Activated CD8-positive, alpha-beta T cell treated with anti-CD3 and anti-CD28 coated beads, Interleukin-2, amount 10 ng/mL, durations not matched to agents 7 days and 5 days (primary cell): ENCODE data around the gene C1orf232. TPM values are rescaled to one million over a fixed set of nuclear protein-coding genes. Genes with fewer than 3 reads are reported as not detected.

Experiments used
- ATAC-seq: fragments of 150-1000 bp; cut with Tn5 transposase; one replicate; pipeline ENCODE4 v1.10.0; 2021; ENCODE audit warnings: moderate library complexity
- CTCF ChIA-PET: fragments of 350-600 bp; sonication (Branson Sonifier 250); formaldehyde crosslinking; loops from one replicate; lab custom pipeline; 2021; ENCODE audit warnings: antibody characterized with exemption; lab: Charles Lee
- POLR2A ChIA-PET: fragments of 350-600 bp; sonication (Branson Sonifier 250); formaldehyde crosslinking; loops from one replicate; lab custom pipeline; 2021; ENCODE audit warnings: antibody characterized with exemption; lab: Charles Lee
- DNase-seq: peaks from one replicate; pipeline ENCODE4 v3.0.0-alpha.2; 2020
- H3K27ac Mint-ChIP-seq: one replicate; pipeline ENCODE4 v1.8.0; 2021; ENCODE audit warnings: mild to moderate bottlenecking, mixed read lengths
- H3K27me3 Mint-ChIP-seq: one replicate; pipeline ENCODE4 v1.8.0; 2021; ENCODE audit warnings: low read depth, mixed read lengths
- H3K36me3 Mint-ChIP-seq: one replicate; pipeline ENCODE4 v1.8.0; 2021; ENCODE audit warnings: low read depth, mixed read lengths
- H3K4me1 Mint-ChIP-seq: one replicate; pipeline ENCODE4 v1.8.0; 2021; ENCODE audit warnings: low read depth, mixed read lengths
- H3K4me3 Mint-ChIP-seq: one replicate; pipeline ENCODE4 v1.8.0; 2021; ENCODE audit warnings: mild to moderate bottlenecking, mixed read lengths
- H3K9me3 Mint-ChIP-seq: one replicate; pipeline ENCODE4 v1.8.0; 2022; ENCODE audit warnings: mixed read lengths; ENCODE audit not compliant: insufficient read depth
- total RNA-seq, 2 experiments: library from RNA; stranded (reverse); gene quantifications; one replicate each; pipeline ENCODE4 v1.2.3, GENCODE V29; 2021

C1orf232 gene
- total RNA-seq, 2 experiments from 2014 or later: not detected

- CTCF ChIA-PET: interaction anchor here (1.0 to 5.2 kb wide), 4 partner anchors 9 to 263 kb away, joined by 3 to 43 read pairs (median 4); no protein-coding TSS in a partner anchor
- DNase-seq (no peak), ATAC-seq (no peak)
- no peaks in the 10 kb centered on the region for H3K9me3 Mint-ChIP-seq
- no peaks in the 10 kb centered on the region for H3K36me3 Mint-ChIP-seq
- POLR2A ChIA-PET: no interaction called here
- no peak overlapping the region for H3K4me3 Mint-ChIP-seq
- peaks cover 34% of the 10 kb centered on the region for H3K27me3 Mint-ChIP-seq
- no peak overlapping the region for H3K27ac Mint-ChIP-seq
- H3K4me1 Mint-ChIP-seq: peaks cover 5% of the 10 kb centered on the region
Measured at GRCh38 chr1:26153966-26154532, 14.7 kb downstream of the C1orf232 start.

GRCh38 chr1:26148887-26149286 is 19.9 kb downstream of the C1orf232 start:
- no peaks in the 10 kb centered on the region for H3K36me3 Mint-ChIP-seq
- no peak for DNase-seq
- no peak overlapping the region for H3K27ac Mint-ChIP-seq
- H3K4me1 Mint-ChIP-seq: peaks cover 7% of the 10 kb centered on the region
- H3K27me3 Mint-ChIP-seq: peaks cover 26% of the 10 kb centered on the region
- no peaks in the 10 kb centered on the region for H3K9me3 Mint-ChIP-seq
- H3K4me3 Mint-ChIP-seq: no peak overlapping the region
- ChIA-PET CTCF (interaction anchor here (1.0 to 10.6 kb wide), 3 partner anchors 21 to 85 kb away, joined by 3 to 356 read pairs (median 4); partner anchors contain the start of genes CEP85, PDIK1L and ZNF593), POLR2A (no interaction called here)
- no peak for ATAC-seq

GRCh38 chr1:26145960-26146294 is 22.8 kb downstream of the C1orf232 start:
- peaks cover 7% of the 10 kb centered on the region for H3K4me1 Mint-ChIP-seq
- no peak overlapping the region for H3K4me3 Mint-ChIP-seq
- H3K27ac Mint-ChIP-seq: no peak overlapping the region
- no peaks in the 10 kb centered on the region for H3K36me3 Mint-ChIP-seq
- ATAC-seq (no peak), DNase-seq (no peak)
- ChIA-PET POLR2A (interaction anchor here (1.1 to 1.6 kb wide), 3 partner anchors 19 to 34 kb away, joined by 3 to 16 read pairs (median 12); partner anchors contain the start of gene PDIK1L), CTCF (interaction anchor here (0.7 to 10.6 kb wide), 18 partner anchors 10 to 326 kb away, joined by 3 to 356 read pairs (median 5); partner anchors contain the start of genes CEP85, HMGN2, PAFAH2 and PDIK1L)
- H3K9me3 Mint-ChIP-seq: no peaks in the 10 kb centered on the region
- H3K27me3 Mint-ChIP-seq: peaks cover 23% of the 10 kb centered on the region

- Mint-ChIP-seq H3K4me3 (no peak overlapping the region), H3K27ac (no peak overlapping the region), H3K9me3 (no peaks in the 10 kb centered on the region), H3K27me3 (peaks cover 23% of the 10 kb centered on the region), H3K4me1 (peaks cover 7% of the 10 kb centered on the region), H3K36me3 (no peaks in the 10 kb centered on the region)
- peak; percentile 95 for ATAC-seq
- CTCF ChIA-PET: interaction anchor here (0.7 to 10.6 kb wide), 43 partner anchors 11 to 665 kb away, joined by 3 to 356 read pairs (median 5); partner anchors contain the start of genes CEP85, HMGN2, PAFAH2 and PDIK1L
- POLR2A ChIA-PET: interaction anchor here (1.0 to 1.6 kb wide), 6 partner anchors 19 to 43 kb away, joined by 3 to 16 read pairs (median 4); partner anchors contain the start of gene PDIK1L
- DNase-seq: peak; percentile 86
Measured at GRCh38 chr1:26145041-26145959, 23.5 kb downstream of the C1orf232 start.

DNA sequence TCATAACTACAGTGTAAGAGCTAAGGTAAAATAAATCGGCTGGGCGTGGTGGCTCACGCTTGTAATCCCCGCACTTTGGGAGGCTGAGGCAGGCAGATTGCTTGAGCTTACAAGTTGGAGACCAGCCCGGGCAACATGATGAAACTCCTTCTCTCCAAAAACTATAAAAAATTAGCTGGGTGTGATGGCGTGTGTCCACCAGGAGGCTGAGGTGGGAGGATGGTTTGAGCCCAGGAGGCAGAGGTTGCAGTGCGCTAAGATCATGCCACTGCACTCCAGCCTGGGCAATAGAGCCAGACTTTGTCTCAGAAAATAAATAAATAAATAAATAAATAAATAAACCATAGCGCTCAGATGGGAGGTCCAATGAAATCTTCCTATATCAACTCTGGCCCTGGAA is 26.6 kb downstream of the C1orf232 start:
- POLR2A ChIA-PET: interaction anchor here (0.6 to 1.8 kb wide), 3 partner anchors 16 to 31 kb away, joined by 3 to 9 read pairs (median 4); partner anchors contain the start of gene PDIK1L
- ATAC-seq (no peak), DNase-seq (peak; percentile 18)
- Mint-ChIP-seq H3K4me3 (no peak overlapping the region), H3K36me3 (no peaks in the 10 kb centered on the region), H3K27me3 (peaks cover 9% of the 10 kb centered on the region), H3K4me1 (peaks cover 22% of the 10 kb centered on the region), H3K27ac (no peak overlapping the region), H3K9me3 (no peaks in the 10 kb centered on the region)
- CTCF ChIA-PET: interaction anchor here (1.2 to 10.6 kb wide), 7 partner anchors 17 to 275 kb away, joined by 3 to 356 read pairs (median 19); partner anchors contain the start of genes CEP85 and PDIK1L

DNA sequence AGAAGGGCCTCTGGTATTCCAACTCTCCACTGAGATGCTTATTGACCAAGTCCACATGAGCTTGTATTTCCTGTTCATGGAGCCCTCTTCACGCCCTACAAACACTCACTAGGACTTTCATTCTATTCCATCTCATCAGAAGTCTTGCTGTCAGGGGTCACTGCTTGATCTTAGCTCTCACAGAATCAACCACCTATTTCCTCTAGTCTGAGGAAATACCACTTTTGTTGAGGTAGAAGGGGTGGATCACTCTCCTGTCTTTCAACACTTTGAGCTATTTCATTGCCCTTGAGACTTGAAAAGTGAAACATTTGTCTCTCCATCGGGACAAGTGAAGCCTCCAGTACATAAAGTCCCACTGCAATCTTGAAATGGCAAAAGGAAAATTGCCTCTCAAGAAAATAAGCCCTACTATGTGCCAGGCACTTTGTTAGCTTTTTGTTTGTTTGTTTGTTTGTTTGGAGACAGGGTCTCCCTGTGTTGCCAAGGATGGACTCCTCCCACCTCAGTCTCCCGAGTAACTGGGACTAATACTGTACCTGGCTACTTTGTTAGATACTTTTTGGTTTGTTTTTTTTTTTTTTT is 29.7 kb downstream of the C1orf232 start:
- H3K9me3 Mint-ChIP-seq: peaks cover 3% of the 10 kb centered on the region
- H3K27ac Mint-ChIP-seq: peak overlapping the region; percentile 77
- peak overlapping the region; percentile 40 for H3K4me3 Mint-ChIP-seq
- ATAC-seq (peak; percentile 92), DNase-seq (peak; percentile 38)
- H3K36me3 Mint-ChIP-seq: no peaks in the 10 kb centered on the region
- ChIA-PET CTCF (interaction anchor here (0.6 to 10.4 kb wide), 14 partner anchors 11 to 279 kb away, joined by 3 to 317 read pairs (median 5); partner anchors contain the start of genes CEP85, PDIK1L and ZNF593), POLR2A (interaction anchor here (0.6 to 3.5 kb wide), 7 partner anchors 9 to 170 kb away, joined by 3 to 52 read pairs (median 3); partner anchors contain the start of genes PDIK1L and ZNF593)
- H3K27me3 Mint-ChIP-seq: peaks cover 7% of the 10 kb centered on the region
- peaks cover 15% of the 10 kb centered on the region for H3K4me1 Mint-ChIP-seq

GRCh38 chr1:26134466-26134865 is 34.3 kb downstream of the C1orf232 start:
- H3K27me3 Mint-ChIP-seq: no peaks in the 10 kb centered on the region
- H3K36me3 Mint-ChIP-seq: no peaks in the 10 kb centered on the region
- ATAC-seq (no peak), DNase-seq (no peak)
- POLR2A ChIA-PET: no interaction called here
- H3K4me1 Mint-ChIP-seq: peaks cover 22% of the 10 kb centered on the region
- peaks cover 3% of the 10 kb centered on the region for H3K9me3 Mint-ChIP-seq
- H3K4me3 Mint-ChIP-seq: no peak overlapping the region
- CTCF ChIA-PET: no interaction called here
- no peak overlapping the region for H3K27ac Mint-ChIP-seq

DNA sequence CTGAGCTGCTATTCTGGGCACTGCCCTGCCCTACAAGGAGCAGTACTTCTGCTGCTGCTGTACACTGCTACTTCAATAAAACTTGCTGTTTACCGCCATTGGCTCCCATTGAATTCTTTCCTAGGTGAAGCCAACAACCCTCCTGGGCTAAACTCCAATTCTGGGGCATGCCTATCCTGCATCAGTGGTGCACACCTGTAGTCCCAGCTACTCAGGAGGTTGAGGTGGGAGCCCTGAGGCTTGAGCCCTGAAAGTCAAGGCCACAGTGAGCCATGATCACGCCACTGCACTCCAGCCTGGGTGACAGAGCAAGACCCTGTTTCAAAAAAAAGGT is 36.0 kb downstream of the C1orf232 start:
- DNase-seq: no peak

DNA sequence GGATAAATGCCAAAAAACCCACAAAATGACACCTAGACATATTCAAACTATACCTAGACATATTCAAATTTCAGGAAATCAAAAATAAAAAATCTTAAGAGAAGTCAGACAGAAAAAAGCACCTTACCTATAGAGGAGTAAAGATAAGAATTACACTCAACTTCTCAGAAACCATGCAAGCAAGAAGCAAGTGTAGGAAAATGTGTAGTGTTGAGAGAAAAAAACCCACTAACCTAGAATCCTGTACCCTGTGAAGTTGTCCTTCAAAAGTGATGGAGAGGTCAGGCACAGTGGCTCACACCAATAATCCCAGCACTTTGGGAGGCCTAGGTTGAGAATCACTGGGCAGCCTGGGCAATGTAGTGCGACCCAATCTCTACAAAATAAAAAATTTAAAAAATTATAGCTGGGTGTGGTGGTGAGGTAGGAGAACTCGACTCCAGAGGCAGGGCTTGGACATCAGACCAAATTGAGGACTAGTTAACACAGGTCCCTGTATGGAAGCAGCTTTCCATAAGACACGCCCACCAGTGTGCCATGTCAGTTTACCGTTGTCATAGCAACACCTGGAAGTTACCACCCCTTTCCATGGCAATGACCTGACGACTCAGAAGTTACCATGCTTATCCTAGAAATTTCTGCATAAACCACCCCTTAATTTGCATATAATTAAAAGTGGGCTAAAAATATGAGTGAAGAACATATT is 36.5 kb downstream of the C1orf232 start:
- peaks cover 3% of the 10 kb centered on the region for H3K9me3 Mint-ChIP-seq
- no peak overlapping the region for H3K27ac Mint-ChIP-seq
- peaks cover 3% of the 10 kb centered on the region for H3K36me3 Mint-ChIP-seq
- POLR2A ChIA-PET: no interaction called here
- peaks cover 24% of the 10 kb centered on the region for H3K4me1 Mint-ChIP-seq
- peak; percentile 27 for ATAC-seq
- no peaks in the 10 kb centered on the region for H3K27me3 Mint-ChIP-seq
- CTCF ChIA-PET: interaction anchor here (2.1 to 17.1 kb wide), 2 partner anchors 9 to 10 kb away, joined by 9 to 317 read pairs; no protein-coding TSS in a partner anchor
- no peak overlapping the region for H3K4me3 Mint-ChIP-seq
- no peak for DNase-seq

More for the DNA sequence above, 36.0 kb downstream of the C1orf232 start:
- peak overlapping the region; percentile 39 for H3K27ac Mint-ChIP-seq
- peaks cover 3% of the 10 kb centered on the region for H3K9me3 Mint-ChIP-seq
- no peak overlapping the region for H3K4me3 Mint-ChIP-seq
- ChIA-PET POLR2A (no interaction called here), CTCF (interaction anchor here (2.1 to 17.1 kb wide), 2 partner anchors 9 kb away, joined by 9 to 317 read pairs; no protein-coding TSS in a partner anchor)
- H3K4me1 Mint-ChIP-seq: peaks cover 19% of the 10 kb centered on the region
- no peaks in the 10 kb centered on the region for H3K36me3 Mint-ChIP-seq
- no peaks in the 10 kb centered on the region for H3K27me3 Mint-ChIP-seq
- ATAC-seq: no peak

DNA sequence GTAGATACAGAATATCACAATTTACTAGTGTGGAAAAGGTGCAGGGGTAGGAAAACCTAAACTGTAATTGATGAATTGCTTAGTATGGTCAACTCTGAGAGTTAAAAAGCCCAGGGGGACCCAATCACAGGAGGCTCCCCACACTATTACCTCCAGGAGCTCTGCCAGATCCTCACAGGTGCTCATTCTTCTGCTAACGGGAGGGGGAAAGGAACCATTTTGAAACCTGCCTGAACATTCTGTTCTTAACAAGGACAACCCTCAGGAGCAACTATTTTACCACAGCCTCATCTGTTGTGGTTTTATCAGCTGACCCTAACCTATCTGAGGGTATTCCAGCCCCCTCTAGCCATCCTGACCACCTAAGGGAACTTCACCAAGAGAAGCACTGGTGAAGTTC is 38.1 kb downstream of the C1orf232 start:
- ATAC-seq: no peak
- no peaks in the 10 kb centered on the region for H3K27me3 Mint-ChIP-seq
- ChIA-PET CTCF (interaction anchor here (0.6 to 17.1 kb wide), 4 partner anchors 11 to 174 kb away, joined by 3 to 317 read pairs (median 3); partner anchors contain the start of gene CEP85), POLR2A (interaction anchor here (2.1 kb wide), 1 partner anchor 8 kb away, joined by 7 read pairs; no protein-coding TSS in a partner anchor)
- H3K9me3 Mint-ChIP-seq: peaks cover 3% of the 10 kb centered on the region
- no peak overlapping the region for H3K4me3 Mint-ChIP-seq
- peaks cover 5% of the 10 kb centered on the region for H3K36me3 Mint-ChIP-seq
- no peak for DNase-seq
- no peak overlapping the region for H3K27ac Mint-ChIP-seq
- H3K4me1 Mint-ChIP-seq: peaks cover 37% of the 10 kb centered on the region
